ENCODE measurements around the gene GNB1L.

GRCh38 chr22:19735665-19736510 lies 118.8 kb downstream of the GNB1L start:
- no peak for TF ChIP-seq CTCF (IDR thresholded peaks at IDR 0.05; ENCODE audit: low read length)
- no peak for TF ChIP-seq EZH2 (optimal IDR thresholded peaks at IDR 0.05; ENCODE audit: low read depth, low read length)
- no peak for TF ChIP-seq EZH2phosphoT487 (IDR thresholded peaks at IDR 0.05; ENCODE audit: low read length)
